ENCODE measurements around the gene ITGB4.

The ITGB4 gene

DNA sequence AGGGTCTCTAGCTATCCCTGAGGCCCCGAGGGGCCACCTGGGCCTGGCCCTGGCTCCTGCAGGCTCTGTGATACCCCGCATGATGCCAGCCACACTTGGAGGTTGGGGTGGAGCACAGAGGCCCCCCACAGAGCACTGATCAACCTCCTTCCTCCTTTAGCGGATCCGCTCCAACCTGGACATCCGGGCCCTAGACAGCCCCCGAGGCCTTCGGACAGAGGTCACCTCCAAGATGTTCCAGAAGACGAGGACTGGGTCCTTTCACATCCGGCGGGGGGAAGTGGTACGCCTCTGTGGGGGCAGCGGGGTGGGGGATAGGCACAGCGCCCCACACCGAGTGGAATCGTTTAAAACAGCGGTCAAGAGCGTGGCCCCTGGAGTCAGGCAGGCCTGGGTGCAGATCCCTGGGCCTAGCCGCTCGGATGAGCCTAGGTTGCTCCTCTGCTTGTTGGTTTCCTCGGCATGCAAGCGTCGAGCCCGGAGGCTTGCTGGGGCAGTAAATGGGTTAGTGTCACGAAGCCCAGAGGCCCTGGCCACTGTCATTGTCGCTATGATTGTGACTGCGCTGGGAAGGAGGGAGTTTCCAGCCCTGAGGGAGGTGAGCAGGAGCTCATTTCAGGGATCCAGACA lies 9.9 kb downstream of the ITGB4 start:
- DNase-seq (ENCODE audit: low read depth, low spot score) = no peak

DNA sequence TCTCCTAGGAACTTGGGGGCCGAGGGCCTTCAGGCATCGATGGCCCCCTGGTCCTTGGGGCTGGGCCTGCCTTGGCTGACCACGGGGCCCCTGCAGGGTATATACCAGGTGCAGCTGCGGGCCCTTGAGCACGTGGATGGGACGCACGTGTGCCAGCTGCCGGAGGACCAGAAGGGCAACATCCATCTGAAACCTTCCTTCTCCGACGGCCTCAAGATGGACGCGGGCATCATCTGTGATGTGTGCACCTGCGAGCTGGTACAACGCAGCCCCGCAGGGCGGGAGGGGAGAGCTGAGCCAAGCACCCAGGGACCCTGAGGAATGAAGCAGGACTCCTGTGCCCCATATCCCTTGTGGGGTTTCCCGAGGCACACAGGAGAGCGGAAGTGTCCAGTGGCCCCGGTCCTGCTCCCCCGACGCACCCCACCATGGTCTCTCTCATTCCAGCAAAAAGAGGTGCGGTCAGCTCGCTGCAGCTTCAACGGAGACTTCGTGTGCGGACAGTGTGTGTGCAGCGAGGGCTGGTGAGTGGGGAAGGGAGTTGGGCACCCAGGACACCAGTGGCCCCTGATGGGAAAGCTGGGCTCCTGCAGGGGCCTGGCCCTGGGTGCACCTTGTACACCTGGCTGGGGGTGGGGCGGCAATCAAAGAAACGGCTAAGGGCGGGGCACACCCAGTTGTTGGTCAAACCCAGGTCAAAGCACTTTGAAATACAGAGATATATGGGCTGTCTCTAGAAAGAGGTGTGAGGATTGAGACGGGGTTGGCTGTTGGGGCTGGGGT lies 10.6 kb downstream of the ITGB4 start:
- no peak for DNase-seq (ENCODE audit: low read depth, low spot score)

DNA sequence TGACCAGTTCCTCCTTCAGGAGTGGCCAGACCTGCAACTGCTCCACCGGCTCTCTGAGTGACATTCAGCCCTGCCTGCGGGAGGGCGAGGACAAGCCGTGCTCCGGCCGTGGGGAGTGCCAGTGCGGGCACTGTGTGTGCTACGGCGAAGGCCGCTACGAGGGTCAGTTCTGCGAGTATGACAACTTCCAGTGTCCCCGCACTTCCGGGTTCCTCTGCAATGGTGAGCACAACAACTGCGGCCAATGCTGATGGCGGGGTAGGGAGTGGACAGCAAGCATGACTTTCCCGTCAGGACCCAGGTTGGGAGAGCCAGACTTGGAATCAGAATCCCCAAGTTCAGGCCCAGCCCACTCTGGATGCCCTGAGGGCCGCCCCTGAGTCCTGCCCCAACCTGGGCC lies 12.2 kb downstream of the ITGB4 start:
- DNase-seq (ENCODE audit: low read depth, low spot score) = no peak

DNA sequence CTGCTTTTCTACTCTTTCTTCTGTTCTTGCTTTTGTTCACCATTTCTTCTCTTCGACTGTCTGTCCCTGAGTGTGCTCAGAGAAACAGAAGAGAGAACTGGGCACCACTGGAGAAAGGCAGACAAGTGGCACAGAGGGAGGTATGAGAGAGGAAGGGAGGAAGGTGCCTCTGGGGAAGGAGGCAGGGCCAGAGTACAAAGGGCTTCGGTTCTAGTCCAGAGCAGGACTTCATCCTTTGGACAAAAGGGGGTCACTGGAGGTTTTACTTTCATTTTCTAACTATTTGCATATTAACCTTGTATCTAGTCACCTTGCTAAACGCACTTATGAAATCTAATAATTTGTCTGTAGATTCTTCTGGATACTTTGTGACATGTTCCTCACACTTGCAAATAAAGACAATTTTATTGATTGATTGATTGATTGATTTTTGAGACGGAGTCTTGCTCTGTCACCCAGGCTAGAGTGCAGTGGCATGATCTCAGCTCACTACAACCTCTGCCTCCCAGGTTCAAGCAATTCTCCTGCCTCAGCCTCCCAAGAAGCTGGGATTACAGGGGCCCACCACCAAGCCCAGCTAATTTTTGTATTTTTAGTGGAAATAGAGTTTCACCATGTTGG lies 13.5 kb downstream of the ITGB4 start:
- no peak for DNase-seq (ENCODE audit: low read depth, low spot score)

DNA sequence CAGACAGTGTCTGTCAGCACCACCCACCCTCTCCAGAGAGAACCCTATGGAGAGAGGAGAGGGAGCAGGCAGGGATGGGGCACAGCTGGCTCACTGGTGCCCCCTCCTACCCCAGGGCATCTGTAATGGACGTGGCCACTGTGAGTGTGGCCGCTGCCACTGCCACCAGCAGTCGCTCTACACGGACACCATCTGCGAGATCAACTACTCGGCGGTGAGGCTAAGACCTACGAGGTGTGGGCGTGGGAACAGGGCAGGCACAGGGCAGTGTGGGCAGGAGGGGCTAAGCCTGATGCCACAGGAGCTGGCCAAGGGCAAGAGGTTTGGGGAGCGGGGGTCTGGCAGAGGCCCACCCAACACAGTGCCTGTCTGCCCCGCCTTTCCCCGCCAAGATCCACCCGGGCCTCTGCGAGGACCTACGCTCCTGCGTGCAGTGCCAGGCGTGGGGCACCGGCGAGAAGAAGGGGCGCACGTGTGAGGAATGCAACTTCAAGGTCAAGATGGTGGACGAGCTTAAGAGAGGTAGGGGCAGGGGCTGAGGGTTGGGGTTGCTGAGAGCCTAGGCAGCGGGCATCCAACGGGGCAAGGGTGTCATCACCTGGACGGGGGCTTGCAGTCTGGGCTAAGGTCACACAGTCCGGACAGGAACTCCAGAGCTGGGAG lies 15.0 kb downstream of the ITGB4 start:
- no peak for DNase-seq (ENCODE audit: low read depth, low spot score)

DNA sequence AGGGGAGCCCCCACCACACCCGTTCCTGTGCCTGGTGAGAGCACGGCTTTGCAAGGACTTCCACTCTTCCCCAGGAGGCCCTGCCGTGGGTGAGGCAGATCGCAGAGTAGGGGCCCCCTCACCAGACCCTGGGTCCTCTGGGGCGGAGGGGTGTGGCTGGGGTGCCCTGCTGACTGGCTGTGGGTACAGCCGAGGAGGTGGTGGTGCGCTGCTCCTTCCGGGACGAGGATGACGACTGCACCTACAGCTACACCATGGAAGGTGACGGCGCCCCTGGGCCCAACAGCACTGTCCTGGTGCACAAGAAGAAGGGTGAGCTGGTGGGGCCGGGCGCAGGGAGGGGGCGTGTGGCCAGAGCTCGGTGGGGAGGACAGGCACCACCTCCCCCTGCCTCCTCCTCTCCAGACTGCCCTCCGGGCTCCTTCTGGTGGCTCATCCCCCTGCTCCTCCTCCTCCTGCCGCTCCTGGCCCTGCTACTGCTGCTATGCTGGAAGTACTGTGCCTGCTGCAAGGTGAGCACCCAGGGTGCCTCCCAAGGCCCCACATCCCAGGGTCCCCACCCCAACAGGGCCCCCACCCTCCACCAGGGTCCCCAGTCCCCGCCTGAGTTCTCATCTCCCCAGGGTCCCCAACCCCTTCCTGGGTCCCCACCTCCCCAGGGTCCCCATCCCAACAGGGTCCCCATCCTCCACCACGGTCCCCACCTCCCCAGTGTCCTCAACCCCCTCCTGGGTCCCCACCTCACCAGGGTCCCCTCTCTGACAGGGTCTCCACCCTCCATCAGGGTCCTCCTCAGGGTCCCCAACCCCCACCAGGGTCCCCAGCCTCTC lies 16.1 kb downstream of the ITGB4 start:
- DNase-seq (ENCODE audit: low read depth, low spot score) = no peak

DNA sequence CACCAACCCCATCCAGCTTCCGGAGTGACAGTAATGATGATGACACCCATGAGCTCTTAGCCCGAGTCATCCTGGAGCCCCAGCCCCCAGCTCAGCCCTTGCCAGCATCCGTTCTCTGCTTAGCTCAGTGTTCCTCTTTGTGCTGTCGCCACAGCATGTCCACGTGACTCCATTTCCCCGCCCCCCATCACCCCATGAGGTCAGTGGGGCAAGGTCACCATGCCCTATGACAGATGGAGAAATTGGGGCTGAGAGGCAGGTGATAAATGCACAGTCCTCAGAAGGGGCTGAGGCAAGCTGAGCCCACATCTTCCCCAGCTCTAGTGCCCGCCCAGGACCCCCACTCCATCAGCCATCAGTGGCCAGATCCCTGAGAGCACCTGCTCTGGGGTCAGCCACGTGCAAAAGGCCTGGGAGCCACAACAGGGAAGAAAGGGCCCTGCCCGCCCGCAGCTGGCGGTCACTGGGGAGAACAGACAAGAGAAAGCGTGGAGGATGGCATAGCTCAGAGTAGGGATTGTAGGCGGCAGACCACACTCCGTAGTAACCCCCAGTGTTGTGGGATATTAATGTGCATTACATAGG lies 17.1 kb downstream of the ITGB4 start:
- DNase-seq (ENCODE audit: low read depth, low spot score) = no peak

DNA sequence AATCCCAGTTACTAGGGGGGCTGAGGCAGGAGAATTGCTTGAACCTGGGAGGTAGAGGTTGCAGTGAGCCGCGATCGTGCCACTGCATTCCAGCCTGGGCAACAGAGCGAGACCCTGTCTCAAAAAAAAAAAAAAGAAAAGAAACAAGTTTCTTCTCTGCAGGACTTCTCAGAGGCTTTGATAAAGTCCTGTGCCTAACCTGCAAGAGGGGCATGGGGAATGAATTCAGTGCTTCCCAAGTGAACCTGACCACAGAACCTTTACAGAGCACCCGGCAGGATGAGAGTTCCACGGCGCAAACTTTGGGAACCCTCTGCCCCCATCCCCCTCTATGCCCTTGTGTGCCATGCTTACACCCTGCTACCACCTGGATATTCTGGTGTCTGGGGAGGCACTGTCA lies 17.9 kb downstream of the ITGB4 start:
- no peak for DNase-seq (ENCODE audit: low read depth, low spot score)

DNA sequence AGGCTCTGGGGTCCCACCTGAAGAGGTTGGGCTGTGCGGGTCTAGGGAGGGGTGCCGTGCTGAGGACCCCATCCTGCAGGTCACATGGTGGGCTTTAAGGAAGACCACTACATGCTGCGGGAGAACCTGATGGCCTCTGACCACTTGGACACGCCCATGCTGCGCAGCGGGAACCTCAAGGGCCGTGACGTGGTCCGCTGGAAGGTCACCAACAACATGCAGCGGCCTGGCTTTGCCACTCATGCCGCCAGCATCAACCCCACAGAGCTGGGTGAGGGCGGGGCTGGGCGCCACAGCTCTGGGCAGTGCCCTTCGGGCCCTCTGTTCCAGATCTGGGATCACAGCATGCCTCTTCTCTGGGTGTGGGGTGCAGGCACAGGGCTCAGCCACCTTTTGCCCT lies 18.5 kb downstream of the ITGB4 start:
- DNase-seq (ENCODE audit: low read depth, low spot score) = no peak

DNA sequence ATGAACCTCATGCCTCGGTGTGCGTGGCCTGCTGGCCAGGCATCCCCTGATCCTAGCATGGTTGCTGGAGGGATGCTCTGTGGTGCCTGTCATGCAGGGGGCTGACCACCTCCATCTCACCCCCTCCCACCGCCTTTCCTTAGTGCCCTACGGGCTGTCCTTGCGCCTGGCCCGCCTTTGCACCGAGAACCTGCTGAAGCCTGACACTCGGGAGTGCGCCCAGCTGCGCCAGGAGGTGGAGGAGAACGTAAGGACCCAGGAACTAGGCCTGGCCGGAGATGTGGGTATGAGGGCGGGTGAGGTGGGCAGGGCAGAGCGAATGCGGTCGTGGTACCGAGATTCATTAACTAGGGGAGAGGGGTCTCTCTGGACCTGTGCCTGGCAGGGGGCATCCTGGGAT lies 19.0 kb downstream of the ITGB4 start:
- no peak for DNase-seq (ENCODE audit: low read depth, low spot score)

DNA sequence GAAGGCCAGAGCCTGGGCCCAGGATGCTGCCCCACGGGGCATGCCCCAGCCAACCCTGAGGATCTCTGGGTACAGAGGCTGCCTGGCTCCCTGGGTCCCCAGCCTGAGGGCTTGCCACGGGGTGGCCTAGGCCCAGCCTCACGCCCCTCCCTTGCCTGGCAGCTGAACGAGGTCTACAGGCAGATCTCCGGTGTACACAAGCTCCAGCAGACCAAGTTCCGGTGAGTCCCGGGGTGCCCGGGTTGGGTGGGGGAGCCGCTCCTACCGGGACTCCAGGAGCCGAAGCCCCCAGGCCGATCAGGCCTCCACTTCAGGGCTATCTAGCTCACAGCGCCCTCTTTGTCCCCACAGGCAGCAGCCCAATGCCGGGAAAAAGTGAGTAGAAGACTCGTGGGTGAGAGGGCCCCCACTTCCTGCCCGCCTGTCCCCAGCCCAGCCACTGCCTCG lies 19.4 kb downstream of the ITGB4 start:
- DNase-seq (ENCODE audit: low read depth, low spot score) = no peak

DNA sequence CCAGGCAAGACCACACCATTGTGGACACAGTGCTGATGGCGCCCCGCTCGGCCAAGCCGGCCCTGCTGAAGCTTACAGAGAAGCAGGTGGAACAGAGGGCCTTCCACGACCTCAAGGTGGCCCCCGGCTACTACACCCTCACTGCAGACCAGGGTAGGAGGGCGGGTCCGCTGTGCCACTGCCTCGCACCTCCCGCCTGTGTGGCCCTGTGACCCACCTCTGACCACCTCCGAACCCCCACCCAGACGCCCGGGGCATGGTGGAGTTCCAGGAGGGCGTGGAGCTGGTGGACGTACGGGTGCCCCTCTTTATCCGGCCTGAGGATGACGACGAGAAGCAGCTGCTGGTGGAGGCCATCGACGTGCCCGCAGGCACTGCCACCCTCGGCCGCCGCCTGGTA lies 21.1 kb downstream of the ITGB4 start:
- no peak for DNase-seq (ENCODE audit: low read depth, low spot score)

DNA sequence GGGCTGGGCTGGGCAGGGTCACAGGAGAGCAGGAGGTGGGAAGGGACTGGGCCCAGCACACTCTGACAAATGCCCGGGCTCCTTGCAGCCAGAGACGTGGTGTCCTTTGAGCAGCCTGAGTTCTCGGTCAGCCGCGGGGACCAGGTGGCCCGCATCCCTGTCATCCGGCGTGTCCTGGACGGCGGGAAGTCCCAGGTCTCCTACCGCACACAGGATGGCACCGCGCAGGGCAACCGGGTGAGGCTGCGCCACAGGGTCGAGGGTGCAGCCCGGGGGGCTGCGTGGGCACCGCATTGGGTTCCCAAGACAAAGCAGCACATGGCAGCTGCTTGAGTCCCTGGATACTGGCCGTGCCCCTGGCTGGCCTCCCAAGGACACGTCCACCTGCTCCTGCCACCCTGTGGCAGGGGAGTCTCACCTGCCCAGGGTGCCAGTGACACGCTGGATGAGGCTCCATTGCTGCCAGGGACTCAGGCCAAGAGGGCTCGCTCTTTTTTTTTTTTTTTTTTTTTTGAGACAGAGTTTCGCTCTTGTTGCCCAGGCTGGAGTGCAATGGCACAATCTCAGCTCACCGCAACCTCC lies 22.5 kb downstream of the ITGB4 start:
- DNase-seq (ENCODE audit: low read depth, low spot score) = no peak

DNA sequence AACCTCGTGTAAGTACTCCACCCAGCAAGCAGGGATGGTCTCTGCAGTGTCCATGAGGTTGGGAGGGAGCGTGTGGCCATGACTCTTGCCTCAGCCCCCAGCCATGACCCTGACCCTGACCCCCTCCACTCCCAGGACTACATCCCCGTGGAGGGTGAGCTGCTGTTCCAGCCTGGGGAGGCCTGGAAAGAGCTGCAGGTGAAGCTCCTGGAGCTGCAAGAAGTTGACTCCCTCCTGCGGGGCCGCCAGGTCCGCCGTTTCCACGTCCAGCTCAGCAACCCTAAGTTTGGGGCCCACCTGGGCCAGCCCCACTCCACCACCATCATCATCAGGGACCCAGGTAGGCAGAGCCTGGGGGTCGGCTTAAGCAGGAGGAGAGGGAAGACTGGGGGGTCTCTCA lies 27.4 kb downstream of the ITGB4 start:
- DNase-seq (ENCODE audit: low read depth, low spot score) = no peak

DNA sequence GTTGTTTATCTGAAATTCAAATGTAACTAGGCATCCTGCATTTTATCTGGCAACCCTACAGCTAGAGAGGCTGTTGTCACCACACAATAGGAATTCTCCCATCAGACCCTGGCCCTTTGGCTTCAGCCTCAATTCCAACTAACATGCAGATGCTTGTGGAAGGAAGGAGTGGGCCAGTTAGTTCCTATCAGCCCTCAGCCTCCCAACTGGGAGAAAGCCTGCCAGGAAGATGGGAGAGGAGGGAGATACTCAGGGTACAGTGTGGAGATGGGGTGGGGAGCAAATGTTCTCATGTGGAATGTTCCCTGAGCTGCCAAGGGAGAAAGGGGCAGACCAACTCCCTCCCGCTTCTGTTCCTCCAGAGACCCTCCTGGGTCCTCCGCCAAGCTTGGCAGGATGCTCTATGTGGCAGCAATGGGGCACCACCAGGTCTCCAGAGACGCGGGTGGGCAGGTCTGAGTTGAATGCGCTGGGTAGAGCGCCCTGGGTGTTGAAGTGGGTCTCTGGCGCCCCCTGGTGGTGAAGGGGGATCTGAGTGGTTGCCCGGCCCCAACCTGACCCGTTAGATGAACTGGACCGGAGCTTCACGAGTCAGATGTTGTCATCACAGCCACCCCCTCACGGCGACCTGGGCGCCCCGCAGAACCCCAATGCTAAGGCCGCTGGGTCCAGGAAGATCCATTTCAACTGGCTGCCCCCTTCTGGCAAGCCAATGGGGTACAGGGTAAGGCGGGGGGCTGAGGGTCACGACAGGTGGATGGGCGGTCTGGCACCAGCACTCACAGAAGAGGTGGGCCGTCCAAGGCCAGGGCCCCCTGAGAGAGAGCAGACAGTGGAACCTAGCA lies 28.5 kb downstream of the ITGB4 start:
- no peak for DNase-seq (ENCODE audit: low read depth, low spot score)

DNA sequence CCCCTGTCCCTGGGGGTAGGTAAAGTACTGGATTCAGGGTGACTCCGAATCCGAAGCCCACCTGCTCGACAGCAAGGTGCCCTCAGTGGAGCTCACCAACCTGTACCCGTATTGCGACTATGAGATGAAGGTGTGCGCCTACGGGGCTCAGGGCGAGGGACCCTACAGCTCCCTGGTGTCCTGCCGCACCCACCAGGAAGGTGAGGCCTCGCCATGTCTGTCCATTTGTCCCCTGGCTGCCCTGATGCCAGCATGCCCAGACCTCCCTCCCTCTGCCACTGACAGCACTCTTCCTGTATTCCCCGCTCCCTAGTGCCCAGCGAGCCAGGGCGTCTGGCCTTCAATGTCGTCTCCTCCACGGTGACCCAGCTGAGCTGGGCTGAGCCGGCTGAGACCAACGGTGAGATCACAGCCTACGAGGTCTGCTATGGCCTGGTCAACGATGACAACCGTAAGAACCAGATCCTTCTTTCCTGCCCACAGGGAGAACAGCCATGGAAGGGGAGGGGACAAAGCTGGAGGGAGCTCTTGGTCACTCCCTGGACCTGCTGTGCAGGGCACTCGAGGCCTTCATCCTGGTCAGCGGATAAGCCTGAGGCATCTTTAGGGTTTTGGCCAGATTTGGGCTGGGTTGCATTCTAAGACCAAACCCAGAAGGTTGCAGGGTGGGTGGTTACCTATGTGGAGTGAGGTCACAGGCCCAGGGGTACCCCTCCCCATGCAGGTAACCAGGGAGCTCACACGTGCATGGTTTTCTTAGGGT lies 29.6 kb downstream of the ITGB4 start:
- DNase-seq (ENCODE audit: low read depth, low spot score) = no peak

DNA sequence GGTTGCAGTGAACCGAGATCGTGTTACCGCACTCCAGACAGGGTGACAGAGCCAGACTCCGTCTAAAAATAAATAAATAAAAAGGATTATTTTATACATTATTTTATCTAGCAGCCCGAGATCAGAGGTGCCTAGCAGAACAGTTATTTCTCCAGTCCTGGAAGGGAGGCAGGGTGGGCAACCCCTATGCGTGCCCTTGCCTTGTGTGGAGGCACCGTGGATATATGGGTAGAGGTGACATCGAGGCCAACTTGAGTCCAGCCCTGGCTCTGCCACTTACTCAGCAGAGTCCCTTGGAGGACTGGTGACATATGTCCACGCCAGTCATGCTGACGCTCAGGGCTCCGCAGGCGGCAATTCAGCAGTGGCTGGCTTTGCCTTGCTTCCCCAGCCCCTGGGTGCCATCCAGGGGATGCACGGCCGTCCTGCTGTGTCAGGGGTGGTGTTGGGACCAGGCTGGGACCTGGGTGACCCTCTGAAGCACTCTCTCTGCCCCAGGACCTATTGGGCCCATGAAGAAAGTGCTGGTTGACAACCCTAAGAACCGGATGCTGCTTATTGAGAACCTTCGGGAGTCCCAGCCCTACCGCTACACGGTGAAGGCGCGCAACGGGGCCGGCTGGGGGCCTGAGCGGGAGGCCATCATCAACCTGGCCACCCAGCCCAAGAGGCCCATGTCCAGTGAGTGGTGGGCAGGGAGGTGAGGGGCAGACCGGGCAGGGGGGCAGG lies 30.6 kb downstream of the ITGB4 start:
- DNase-seq (ENCODE audit: low read depth, low spot score) = no peak

DNA sequence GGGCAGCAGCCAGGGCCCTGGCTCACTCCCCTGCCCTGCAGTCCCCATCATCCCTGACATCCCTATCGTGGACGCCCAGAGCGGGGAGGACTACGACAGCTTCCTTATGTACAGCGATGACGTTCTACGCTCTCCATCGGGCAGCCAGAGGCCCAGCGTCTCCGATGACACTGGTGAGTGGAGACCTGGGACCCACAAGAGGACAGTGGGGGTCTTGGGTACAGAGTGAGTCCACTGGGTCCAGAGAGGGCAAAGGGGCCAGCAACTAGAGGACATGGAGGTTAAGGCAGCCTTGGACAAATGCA lies 31.1 kb downstream of the ITGB4 start:
- DNase-seq (ENCODE audit: low read depth, low spot score) = no peak
